ENCODE measurements around the gene LRBA.

LRBA gene

DNA sequence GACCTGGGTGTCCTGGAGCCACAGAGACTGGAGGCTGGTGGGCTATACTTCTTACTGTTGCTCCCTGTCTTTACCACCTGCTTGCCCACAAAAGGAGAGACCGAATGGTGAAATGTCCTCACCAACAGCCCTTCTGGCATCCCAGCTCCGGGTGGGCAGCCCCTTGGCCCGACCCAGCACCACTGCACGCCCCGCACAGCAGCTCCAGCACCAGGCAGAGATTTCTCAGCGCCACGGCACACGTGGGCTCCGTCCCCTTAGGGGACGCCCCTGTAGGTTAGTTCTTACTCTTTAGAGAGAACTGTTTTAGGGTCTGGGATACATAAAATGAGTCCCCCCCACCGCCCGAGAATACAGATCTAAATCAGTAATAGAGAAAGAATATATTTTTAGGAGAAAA lies 591.6 kb downstream of the LRBA start:
- TF ChIP-seq, protein P1, sequence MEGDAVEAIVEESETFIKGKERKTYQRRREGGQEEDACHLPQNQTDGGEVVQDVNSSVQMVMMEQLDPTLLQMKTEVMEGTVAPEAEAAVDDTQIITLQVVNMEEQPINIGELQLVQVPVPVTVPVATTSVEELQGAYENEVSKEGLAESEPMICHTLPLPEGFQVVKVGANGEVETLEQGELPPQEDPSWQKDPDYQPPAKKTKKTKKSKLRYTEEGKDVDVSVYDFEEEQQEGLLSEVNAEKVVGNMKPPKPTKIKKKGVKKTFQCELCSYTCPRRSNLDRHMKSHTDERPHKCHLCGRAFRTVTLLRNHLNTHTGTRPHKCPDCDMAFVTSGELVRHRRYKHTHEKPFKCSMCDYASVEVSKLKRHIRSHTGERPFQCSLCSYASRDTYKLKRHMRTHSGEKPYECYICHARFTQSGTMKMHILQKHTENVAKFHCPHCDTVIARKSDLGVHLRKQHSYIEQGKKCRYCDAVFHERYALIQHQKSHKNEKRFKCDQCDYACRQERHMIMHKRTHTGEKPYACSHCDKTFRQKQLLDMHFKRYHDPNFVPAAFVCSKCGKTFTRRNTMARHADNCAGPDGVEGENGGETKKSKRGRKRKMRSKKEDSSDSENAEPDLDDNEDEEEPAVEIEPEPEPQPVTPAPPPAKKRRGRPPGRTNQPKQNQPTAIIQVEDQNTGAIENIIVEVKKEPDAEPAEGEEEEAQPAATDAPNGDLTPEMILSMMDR (IDR thresholded peaks at IDR 0.05; ENCODE audit: control insufficient read depth, extremely low read depth, insufficient read depth) = no peak
- no peak for DNase-seq (ENCODE audit: low read depth)
- H3K4me3 ChIP-seq (ENCODE audit: low read depth, low read length) = no peak overlapping the region

DNA sequence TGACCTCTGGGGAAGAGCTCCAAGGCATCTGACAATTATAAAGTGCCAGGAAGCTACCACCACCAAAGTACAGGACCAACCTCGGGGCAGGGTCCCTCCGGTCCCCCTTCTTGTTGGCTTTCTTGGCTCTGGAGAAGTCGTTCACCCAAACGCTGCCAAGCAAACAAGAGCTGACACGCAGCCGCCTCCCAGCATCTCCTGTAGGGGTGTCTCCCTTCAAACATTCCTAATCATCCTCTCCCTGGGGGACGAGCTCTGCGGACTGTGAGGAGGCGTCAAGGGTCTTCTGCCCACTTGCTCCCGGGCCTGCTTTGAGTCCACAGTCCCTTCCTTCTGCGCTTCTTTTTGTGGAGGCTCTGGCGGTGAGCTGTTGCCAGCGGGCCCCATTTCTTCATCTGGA lies 592.0 kb downstream of the LRBA start:
- DNase-seq (ENCODE audit: low read depth) = no peak
- no peak overlapping the region for H3K4me3 ChIP-seq (ENCODE audit: low read depth, low read length)
- TF ChIP-seq, protein P1 (IDR thresholded peaks at IDR 0.05; ENCODE audit: control insufficient read depth, extremely low read depth, insufficient read depth) = no peak

DNA sequence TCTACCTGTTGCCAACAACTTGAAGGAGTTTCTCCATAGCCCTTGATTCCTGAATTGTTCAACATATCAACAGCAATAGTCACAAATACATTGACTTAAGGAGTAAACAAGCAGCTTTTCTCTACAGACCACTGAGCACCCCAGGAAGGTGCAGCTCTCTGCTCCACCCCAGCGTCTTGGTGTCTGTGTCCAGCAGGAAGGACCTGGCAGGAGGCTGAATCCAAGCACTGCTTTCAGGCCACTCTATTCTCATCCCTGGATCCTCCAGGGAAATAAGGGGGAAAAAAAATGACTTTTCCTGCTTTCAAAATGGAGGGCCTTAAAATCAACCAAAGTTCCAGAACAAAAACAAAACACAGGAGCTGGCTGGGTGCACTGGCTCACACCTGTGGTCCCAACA lies 593.5 kb downstream of the LRBA start:
- no peak overlapping the region for H3K4me3 ChIP-seq (ENCODE audit: low read depth, low read length)
- TF ChIP-seq, protein P1 (IDR thresholded peaks at IDR 0.05; ENCODE audit: control insufficient read depth, extremely low read depth, insufficient read depth) = no peak
- DNase-seq (ENCODE audit: low read depth) = no peak

DNA sequence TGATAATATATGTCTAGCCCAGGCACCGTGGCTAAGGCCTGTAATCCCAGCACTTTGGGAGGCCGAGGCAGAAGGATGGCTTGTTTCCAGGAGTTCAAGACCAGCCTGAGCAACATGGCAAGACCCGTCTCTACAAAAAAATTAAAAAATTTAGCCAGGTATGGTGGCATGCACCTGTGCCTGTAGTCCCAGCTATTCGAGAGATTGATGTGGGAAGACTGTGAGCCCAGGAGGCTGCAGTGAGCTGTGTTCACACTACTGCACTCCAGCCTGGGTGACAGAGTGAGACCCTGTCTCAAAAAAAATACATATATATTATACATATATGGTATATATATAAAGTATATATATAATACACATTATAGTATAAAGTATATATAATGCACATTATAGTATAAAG lies 595.1 kb downstream of the LRBA start:
- no peak overlapping the region for H3K4me3 ChIP-seq (ENCODE audit: low read depth, low read length)
- TF ChIP-seq, protein P1 (IDR thresholded peaks at IDR 0.05; ENCODE audit: control insufficient read depth, extremely low read depth, insufficient read depth) = no peak
- no peak for DNase-seq (ENCODE audit: low read depth)

DNA sequence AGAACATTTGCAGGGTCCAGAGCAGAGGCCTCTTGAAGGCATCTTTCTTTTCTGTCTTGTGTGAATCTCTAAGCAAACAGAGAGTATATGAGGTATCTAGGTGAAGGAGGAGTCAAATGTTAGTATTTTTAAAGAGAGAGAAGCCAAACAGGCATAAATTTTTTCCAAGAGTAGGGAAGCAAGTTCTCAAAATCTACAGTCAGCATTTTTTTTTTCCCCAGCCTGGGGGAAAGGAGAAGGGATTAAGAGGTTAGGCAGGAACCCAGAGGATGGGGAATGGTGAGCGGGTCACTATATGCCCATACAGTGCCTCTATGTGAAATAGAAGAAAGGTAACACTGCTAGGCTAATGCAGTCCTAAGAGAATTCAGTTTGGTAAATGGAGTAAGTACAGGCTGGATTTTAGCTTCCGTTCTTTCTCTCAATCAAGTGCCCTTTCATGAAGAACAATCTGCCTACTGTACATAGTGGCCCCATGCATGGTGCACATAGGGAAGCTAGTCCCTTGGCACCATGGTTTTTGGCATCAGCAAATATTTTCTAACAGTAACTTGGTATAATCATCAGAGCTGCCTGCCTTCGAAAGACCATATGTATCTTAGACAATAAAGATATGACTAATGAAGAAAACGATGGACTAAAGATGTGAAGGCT lies 596.2 kb downstream of the LRBA start:
- H3K4me3 ChIP-seq (ENCODE audit: low read depth, low read length) = no peak overlapping the region
- no peak for DNase-seq (ENCODE audit: low read depth)
- TF ChIP-seq, protein P1 (IDR thresholded peaks at IDR 0.05; ENCODE audit: control insufficient read depth, extremely low read depth, insufficient read depth) = no peak

DNA sequence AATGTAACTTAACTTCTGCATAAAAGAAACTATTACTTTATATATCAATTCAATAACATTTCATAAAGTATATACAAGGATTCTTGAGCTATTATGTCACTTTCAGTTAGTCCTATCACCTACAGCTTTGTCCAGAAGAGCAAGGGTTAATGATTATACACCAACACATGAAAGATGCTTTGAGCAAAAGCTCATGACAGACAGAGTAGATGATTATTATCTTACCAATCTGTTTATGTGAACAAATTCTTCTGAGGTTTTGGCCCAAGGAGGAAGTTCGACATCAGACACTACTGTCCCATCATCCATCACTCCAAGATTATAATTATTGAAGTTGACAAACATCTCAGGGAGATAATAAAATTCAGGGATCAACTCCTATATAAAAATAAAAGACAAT lies 599.9 kb downstream of the LRBA start:
- no peak for DNase-seq (ENCODE audit: low read depth)
- TF ChIP-seq, protein P1 (IDR thresholded peaks at IDR 0.05; ENCODE audit: control insufficient read depth, extremely low read depth, insufficient read depth) = no peak
- no peak overlapping the region for H3K4me3 ChIP-seq (ENCODE audit: low read depth, low read length)

DNA sequence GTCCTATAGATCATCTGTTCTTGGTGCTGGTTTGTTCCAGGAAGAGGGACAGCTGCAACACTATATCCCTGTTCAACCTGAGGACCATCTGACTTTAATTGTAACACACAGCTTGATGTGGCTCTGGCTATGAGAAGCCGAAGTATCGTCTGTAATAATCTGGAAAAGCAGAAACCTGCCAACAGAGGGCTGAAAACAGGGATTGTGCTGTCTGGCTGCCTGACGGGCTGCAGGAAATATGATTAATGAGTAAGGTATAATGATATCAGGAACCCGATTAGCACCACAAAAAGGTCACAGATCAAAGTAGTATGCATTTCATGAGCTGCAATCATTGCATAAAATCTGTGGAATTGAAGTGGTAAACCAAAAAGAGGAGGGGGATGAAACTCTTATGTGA lies 603.6 kb downstream of the LRBA start:
- TF ChIP-seq, protein P1 (IDR thresholded peaks at IDR 0.05; ENCODE audit: control insufficient read depth, extremely low read depth, insufficient read depth) = no peak
- no peak for DNase-seq (ENCODE audit: low read depth)
- no peak overlapping the region for H3K4me3 ChIP-seq (ENCODE audit: low read depth, low read length)
